Thyroid gland (tissue), 4 donors: ENCODE measurements around the gene IFNAR1. TPM values are rescaled to one million over a fixed set of nuclear protein-coding genes. Genes with fewer than 3 reads are reported as not detected.
A peak's percentile ranks its signal among the peaks of the same experiment; 100 is the strongest.

Source experiments
- DNase-seq, 2 donors: peaks; one replicate each; pipeline ENCODE4 v3.0.0-alpha.2; 2019
- H3K27ac ChIP-seq, 3 donors: fragments of 200-600 bp; sonication (generic); 1 replicate in 2 of 3; 2 replicates in 1 of 3; pipeline ENCODE4 v1.5.1; 2016 to 2019; ENCODE audit warnings: mild to moderate bottlenecking in 1 of 3, moderate library complexity in 1 of 3
- H3K27me3 ChIP-seq: fragments of 200-600 bp; sonication (generic); one replicate; pipeline ENCODE4 v1.5.1; 2019
- H3K36me3 ChIP-seq, 2 donors: fragments of 200-600 bp; sonication (generic); one replicate each; pipeline ENCODE4 v1.5.1; 2016 to 2019
- H3K4me1 ChIP-seq, 2 donors: fragments of 200-600 bp; sonication (generic); one replicate each; pipeline ENCODE4 v1.5.1; 2017 to 2019
- H3K4me3 ChIP-seq, 3 donors: fragments of 200-600 bp; sonication (generic); replicated peaks in 1 of 3; 1 replicate in 2 of 3; 2 replicates in 1 of 3; pipeline ENCODE4 v1.5.1; 2016; ENCODE audit warnings: mild to moderate bottlenecking in 1 of 3
- H3K9me3 ChIP-seq: fragments of 200-600 bp; sonication (generic); one replicate; pipeline ENCODE4 v1.5.1; 2017
- POLR2A ChIP-seq, 2 donors: fragments of 450-650 bp; IDR thresholded peaks; one replicate each; pipeline ENCODE4 v1.6.1; 2017; ENCODE audit warnings: antibody characterized with exemption in 2 of 2, mild to moderate bottlenecking in 2 of 2, moderate library complexity in 1 of 2
- WGBS, 2 donors: methylation state at CpG; one replicate each; pipeline ENCODE4 v1.1.5; 2017; 5-methylcytosine and 5-hydroxymethylcytosine counted together
- intact Hi-C: fragments of 100-400 bp; cut with DNase I; formaldehyde crosslinking; loops from one replicate; pipeline ENCODE4 v1.15.1; 2023
- total RNA-seq, 4 donors: library from RNA; depleted of rRNA; stranded (reverse); fragments of >200 nt; gene quantifications; one replicate each; pipeline ENCODE4 v1.2.3, GENCODE V29; 2016
- TF ChIP-seq, protein P1 (sequence below), 6 experiments: fragments of 200-600 bp in 3 of 6; fragments of 450-650 bp in 3 of 6; sonication (generic) in 3 of 6; IDR thresholded peaks; one replicate each; pipeline ENCODE4 v1.5.1; 2016 to 2019; ENCODE audit warnings: antibody characterized with exemption in 6 of 6, mild to moderate bottlenecking in 2 of 6, inconsistent platforms in 1 of 6, moderate library complexity in 1 of 6

The IFNAR1 gene
- total RNA-seq, 4 donors from 2014 or later = 37.0 to 51.2 (median 42.4) TPM

GRCh38 chr21:33355355-33355754, 30.6 kb downstream of the IFNAR1 start:
- Histone ChIP-seq H3K36me3 (peaks cover 11 to 15% of the 10 kb centered on the region in 2 donors), H3K27ac (no peak overlapping the region), H3K27me3 (no peaks in the 10 kb centered on the region), H3K9me3 (no peaks in the 10 kb centered on the region), H3K4me1 (peaks cover 3 to 13% of the 10 kb centered on the region in 2 donors), H3K4me3 (no peak overlapping the region)
- 91 to 93% methylated on average over 6 of the region's 6 CpGs for WGBS, 2 donors
- no peak for DNase-seq
- TF ChIP-seq POLR2A (IDR thresholded peaks at IDR 0.05) = no peak
- TF ChIP-seq, protein P1, sequence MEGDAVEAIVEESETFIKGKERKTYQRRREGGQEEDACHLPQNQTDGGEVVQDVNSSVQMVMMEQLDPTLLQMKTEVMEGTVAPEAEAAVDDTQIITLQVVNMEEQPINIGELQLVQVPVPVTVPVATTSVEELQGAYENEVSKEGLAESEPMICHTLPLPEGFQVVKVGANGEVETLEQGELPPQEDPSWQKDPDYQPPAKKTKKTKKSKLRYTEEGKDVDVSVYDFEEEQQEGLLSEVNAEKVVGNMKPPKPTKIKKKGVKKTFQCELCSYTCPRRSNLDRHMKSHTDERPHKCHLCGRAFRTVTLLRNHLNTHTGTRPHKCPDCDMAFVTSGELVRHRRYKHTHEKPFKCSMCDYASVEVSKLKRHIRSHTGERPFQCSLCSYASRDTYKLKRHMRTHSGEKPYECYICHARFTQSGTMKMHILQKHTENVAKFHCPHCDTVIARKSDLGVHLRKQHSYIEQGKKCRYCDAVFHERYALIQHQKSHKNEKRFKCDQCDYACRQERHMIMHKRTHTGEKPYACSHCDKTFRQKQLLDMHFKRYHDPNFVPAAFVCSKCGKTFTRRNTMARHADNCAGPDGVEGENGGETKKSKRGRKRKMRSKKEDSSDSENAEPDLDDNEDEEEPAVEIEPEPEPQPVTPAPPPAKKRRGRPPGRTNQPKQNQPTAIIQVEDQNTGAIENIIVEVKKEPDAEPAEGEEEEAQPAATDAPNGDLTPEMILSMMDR (IDR thresholded peaks at IDR 0.05) = no peak
- intact Hi-C loops = no loop called here

DNA sequence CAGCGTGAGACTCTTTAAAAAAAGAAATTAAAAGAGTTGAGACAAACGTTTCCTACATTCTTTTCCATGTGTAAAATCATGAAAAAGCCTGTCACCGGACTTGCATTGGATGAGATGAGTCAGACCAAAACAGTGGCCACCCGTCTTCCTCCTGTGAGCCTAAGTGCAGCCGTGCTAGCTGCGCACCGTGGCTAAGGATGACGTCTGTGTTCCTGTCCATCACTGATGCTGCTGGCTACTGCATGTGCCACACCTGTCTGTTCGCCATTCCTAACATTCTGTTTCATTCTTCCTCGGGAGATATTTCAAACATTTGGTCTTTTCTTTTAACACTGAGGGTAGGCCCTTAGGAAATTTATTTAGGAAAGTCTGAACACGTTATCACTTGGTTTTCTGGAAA, 31.2 kb downstream of the IFNAR1 start:
- WGBS, 2 donors = 91 to 93% methylated on average over 11 of the region's 11 CpGs
- intact Hi-C loops = no loop called here
- peaks cover 10 to 19% of the 10 kb centered on the region in 2 donors for H3K4me1 ChIP-seq

DNA sequence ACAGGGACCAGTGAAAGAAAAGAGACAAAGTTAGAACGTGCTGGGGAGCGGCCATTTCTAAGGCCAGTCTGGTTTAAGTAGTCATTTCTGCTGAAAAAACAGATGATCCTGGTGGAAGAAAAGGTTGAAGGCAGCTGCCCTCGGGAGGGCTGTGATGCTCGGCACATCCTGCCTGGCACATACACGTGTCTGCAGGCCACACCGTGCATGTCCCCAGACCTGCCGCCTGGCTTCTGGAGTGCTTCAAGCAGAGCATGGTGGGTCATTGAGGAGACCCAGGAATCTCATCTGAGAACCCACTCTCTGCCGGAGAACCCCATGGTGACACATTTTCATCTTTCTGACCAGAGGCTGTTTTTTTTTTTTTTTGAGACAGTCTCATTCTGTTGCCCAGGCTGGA, 32.4 kb downstream of the IFNAR1 start:
- intact Hi-C loops = no loop called here

More for the DNA sequence above, 31.2 kb downstream of the IFNAR1 start:
- no peaks in the 10 kb centered on the region for H3K27me3 ChIP-seq
- no peaks in the 10 kb centered on the region for H3K9me3 ChIP-seq
- no peak for DNase-seq
- TF ChIP-seq POLR2A (IDR thresholded peaks at IDR 0.05) = no peak
- TF ChIP-seq, protein P1 (IDR thresholded peaks at IDR 0.05) = no peak
- no peak overlapping the region for H3K4me3 ChIP-seq
- peaks cover 11 to 15% of the 10 kb centered on the region in 2 donors for H3K36me3 ChIP-seq
- H3K27ac ChIP-seq = no peak overlapping the region

DNA sequence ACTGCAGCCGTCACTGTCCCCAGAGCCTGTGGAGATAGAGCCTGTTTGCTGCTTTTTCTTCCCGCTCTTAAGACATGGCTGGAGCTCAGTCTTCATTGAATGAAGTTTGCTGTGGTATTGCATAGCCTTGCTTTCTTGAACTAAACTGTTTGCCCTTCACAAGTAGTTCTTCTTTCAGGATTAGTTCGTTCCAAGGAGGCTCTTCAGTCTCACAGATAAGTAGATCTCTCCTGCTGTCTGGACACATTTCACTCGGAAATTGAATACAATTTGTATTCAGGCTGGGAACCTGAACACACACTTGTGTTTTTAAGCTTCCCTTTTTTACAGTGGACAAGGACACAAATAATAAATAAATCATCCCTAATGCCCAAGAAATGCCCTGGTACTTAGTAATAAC, 34.7 kb downstream of the IFNAR1 start:
- DNase-seq = no peak
- peak overlapping the region in 1 of 3 donors; percentile 46 for H3K27ac ChIP-seq
- no peaks in the 10 kb centered on the region for H3K27me3 ChIP-seq
- H3K36me3 ChIP-seq = peaks cover 6 to 15% of the 10 kb centered on the region in 2 donors
- no peak overlapping the region for H3K4me3 ChIP-seq
- peaks cover 14 to 27% of the 10 kb centered on the region in 2 donors for H3K4me1 ChIP-seq
- TF ChIP-seq, protein P1 (IDR thresholded peaks at IDR 0.05) = no peak
- no peak for TF ChIP-seq POLR2A (IDR thresholded peaks at IDR 0.05)
- no peaks in the 10 kb centered on the region for H3K9me3 ChIP-seq
- WGBS, 2 donors = 69 to 79% methylated on average over 4 of the region's 4 CpGs
- intact Hi-C loops = no loop called here

More for the DNA sequence above, 32.4 kb downstream of the IFNAR1 start:
- DNase-seq = no peak
- H3K9me3 ChIP-seq = no peaks in the 10 kb centered on the region
- no peak overlapping the region for H3K27ac ChIP-seq
- no peaks in the 10 kb centered on the region for H3K27me3 ChIP-seq
- no peak overlapping the region for H3K4me3 ChIP-seq
- TF ChIP-seq POLR2A (IDR thresholded peaks at IDR 0.05) = no peak
- TF ChIP-seq, protein P1 (IDR thresholded peaks at IDR 0.05) = no peak
- peaks cover 14 to 31% of the 10 kb centered on the region in 2 donors for H3K4me1 ChIP-seq
- WGBS, 2 donors = 88 to 92% methylated on average over 8 of the region's 8 CpGs
- peaks cover 11 to 15% of the 10 kb centered on the region in 2 donors for H3K36me3 ChIP-seq

DNA sequence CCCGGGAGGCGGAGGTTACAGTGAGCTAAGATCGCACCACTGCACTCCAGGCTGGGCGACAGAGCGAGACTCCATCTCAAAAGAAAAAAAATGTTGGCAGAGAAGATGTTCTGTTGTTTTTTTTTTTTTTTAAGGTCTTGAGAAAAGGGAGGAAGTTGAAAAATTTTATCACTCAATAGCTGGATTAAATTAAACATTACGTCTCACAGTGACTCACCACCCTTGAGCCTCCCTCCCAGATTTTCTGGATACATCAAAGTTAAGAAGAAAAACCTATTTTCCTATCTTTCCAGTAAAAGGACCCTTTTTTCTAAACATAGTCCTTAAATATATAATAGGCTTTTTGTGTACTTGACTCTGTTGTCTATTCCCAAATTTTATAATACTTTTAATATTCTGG, 35.5 kb downstream of the IFNAR1 start:
- DNase-seq = peak; percentile 14 to 21
- 60 to 61% methylated on average over 6 of the region's 6 CpGs for WGBS, 2 donors
- peaks cover 14 to 27% of the 10 kb centered on the region in 2 donors for H3K4me1 ChIP-seq
- H3K4me3 ChIP-seq = no peak overlapping the region
- H3K27ac ChIP-seq = peak overlapping the region in 2 of 3 donors; percentile 29 to 46
- intact Hi-C loops = no loop called here
- TF ChIP-seq, protein P1 (IDR thresholded peaks at IDR 0.05) = no peak
- TF ChIP-seq POLR2A (IDR thresholded peaks at IDR 0.05) = no peak
- H3K27me3 ChIP-seq = no peaks in the 10 kb centered on the region
- peaks cover 6 to 15% of the 10 kb centered on the region in 2 donors for H3K36me3 ChIP-seq
- no peaks in the 10 kb centered on the region for H3K9me3 ChIP-seq
